ENCODE results near the gene SOCS2. TPM values are rescaled to one million over a fixed set of nuclear protein-coding genes. Genes with fewer than 3 reads are reported as not detected.

SOCS2 gene
- total and polyA plus RNA-seq, 2 of the 13 experiments (the other 11 are each of a cell fraction or from before 2014, with no cell fraction given) = 0.62 to 1.5 TPM

DNA sequence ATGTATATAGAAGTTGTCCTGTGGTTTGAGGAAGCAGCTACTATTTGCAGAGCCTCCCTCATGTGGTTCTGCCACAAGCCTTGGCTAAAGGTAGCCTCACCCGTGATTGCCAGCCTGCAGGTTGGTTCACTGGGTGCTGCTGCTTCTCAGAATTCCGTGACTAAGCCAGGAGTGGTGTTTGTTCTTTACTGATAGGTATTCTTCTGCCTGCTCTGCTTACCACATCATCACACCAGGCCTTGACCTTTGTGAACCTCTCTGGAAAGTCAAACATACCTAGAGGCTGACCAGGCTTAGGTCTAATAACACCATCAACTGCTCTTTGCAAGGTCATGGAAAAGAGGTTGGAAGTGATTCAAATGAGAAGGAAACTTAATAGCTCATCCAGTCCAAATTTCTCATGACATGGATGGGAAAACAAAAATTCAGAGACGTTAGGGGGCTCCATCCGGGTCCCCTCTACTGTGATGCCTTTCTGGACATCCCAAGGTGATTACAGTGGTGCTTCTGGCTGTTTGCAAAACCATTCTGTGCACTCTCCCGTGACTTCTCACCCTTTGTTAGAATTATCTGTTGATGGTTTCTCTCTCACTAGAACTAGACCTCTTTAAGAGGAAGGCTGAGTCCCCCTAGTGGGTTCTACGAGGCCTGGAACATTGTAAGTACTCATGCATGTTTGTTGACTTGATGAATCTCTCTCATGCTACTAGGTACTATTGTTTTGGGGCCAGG, 8.5 kb upstream of the SOCS2 start (continued):
- TF ChIP-seq ZBTB33 (CRISPR knock-in tag; IDR thresholded peaks at IDR 0.05) (peak; percentile 58; the same call in 1 of the 2 replicates), RERE (CRISPR knock-in tag; IDR thresholded peaks at IDR 0.05; ENCODE audit: low read depth) (peak; percentile 94), ZNF430 (CRISPR knock-in tag; IDR thresholded peaks at IDR 0.05) (no peak), ZNF788 (CRISPR knock-in tag; IDR thresholded peaks at IDR 0.05; ENCODE audit: borderline replicate concordance) (peak; percentile 71; the same call in 1 of the 2 replicates), MAFK (conservative IDR thresholded peaks at IDR 0.05 in 1 of 2, IDR thresholded peaks at IDR 0.05 in 1 of 2; ENCODE audit: low read length in 2 of 2) (peak; percentile 55 to 71), ZNF543 (CRISPR knock-in tag; IDR thresholded peaks at IDR 0.05) (no peak), CREM (IDR thresholded peaks at IDR 0.05) (peak; percentile 75), CREM (CRISPR knock-in tag; IDR thresholded peaks at IDR 0.05) (no peak), SRY (CRISPR knock-in tag; IDR thresholded peaks at IDR 0.05) (no peak), SALL2 (CRISPR knock-in tag; IDR thresholded peaks at IDR 0.05) (peak; percentile 91; the same call in 1 of the 2 replicates), KLF12 (CRISPR knock-in tag; IDR thresholded peaks at IDR 0.05; ENCODE audit: borderline replicate concordance) (no peak), NR2C2 (CRISPR knock-in tag; IDR thresholded peaks at IDR 0.05; ENCODE audit: borderline replicate concordance) (peak; percentile 70), TP53 (CRISPR knock-in tag; conservative IDR thresholded peaks at IDR 0.05) (peak; percentile 69; the same call in 1 of the 2 replicates), TBP (CRISPR knock-in tag; IDR thresholded peaks at IDR 0.05) (no peak), ZSCAN12 (CRISPR knock-in tag; IDR thresholded peaks at IDR 0.05) (0 out of 2 replicates have a peak, but pooled peaks have one; percentile 58), TOE1 (CRISPR knock-in tag; IDR thresholded peaks at IDR 0.05) (peak; percentile 64; the same call in 1 of the 2 replicates)
- TF ChIP-seq, protein P1, sequence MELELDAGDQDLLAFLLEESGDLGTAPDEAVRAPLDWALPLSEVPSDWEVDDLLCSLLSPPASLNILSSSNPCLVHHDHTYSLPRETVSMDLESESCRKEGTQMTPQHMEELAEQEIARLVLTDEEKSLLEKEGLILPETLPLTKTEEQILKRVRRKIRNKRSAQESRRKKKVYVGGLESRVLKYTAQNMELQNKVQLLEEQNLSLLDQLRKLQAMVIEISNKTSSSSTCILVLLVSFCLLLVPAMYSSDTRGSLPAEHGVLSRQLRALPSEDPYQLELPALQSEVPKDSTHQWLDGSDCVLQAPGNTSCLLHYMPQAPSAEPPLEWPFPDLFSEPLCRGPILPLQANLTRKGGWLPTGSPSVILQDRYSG (CRISPR knock-in tag; IDR thresholded peaks at IDR 0.05) = no peak
- TF ChIP-seq, protein P2, sequence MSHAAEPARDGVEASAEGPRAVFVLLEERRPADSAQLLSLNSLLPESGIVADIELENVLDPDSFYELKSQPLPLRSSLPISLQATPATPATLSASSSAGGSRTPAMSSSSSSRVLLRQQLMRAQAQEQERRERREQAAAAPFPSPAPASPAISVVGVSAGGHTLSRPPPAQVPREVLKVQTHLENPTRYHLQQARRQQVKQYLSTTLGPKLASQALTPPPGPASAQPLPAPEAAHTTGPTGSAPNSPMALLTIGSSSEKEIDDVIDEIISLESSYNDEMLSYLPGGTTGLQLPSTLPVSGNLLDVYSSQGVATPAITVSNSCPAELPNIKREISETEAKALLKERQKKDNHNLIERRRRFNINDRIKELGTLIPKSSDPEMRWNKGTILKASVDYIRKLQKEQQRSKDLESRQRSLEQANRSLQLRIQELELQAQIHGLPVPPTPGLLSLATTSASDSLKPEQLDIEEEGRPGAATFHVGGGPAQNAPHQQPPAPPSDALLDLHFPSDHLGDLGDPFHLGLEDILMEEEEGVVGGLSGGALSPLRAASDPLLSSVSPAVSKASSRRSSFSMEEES (CRISPR knock-in tag; IDR thresholded peaks at IDR 0.05) = peak; percentile 80
- TF ChIP-seq, protein P3, sequence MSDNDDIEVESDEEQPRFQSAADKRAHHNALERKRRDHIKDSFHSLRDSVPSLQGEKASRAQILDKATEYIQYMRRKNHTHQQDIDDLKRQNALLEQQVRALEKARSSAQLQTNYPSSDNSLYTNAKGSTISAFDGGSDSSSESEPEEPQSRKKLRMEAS (IDR thresholded peaks at IDR 0.05) = peak; percentile 49
